OCI-LY7 (cell line): ENCODE measurements around the gene SLC31A2. TPM values are rescaled to one million over a fixed set of nuclear protein-coding genes. Genes with fewer than 3 reads are reported as not detected.

Experiments
- BruUV-seq: library from RNA; stranded (reverse); fragments of 400-500 nt; replicated peaks from 2 replicates; lab custom pipeline; 2021; lab: Mats Ljungman, UMichigan
- CTCF ChIA-PET: fragments of 300-600 bp; sonication (Branson Sonifier 250); formaldehyde crosslinking; loops from one replicate; lab custom pipeline; 2022; ENCODE audit warnings: antibody characterized with exemption; ENCODE audit not compliant: unreplicated experiment; lab: Charles Lee
- POLR2A ChIA-PET: fragments of 300-600 bp; sonication (Branson Sonifier 250); formaldehyde crosslinking; loops from one replicate; lab custom pipeline; 2022; ENCODE audit warnings: antibody characterized with exemption; lab: Charles Lee
- DNase-seq: peaks from one replicate; pipeline ENCODE4 v3.0.0-alpha.2; 2015; ENCODE audit warnings: low spot score
- H2AFZ ChIP-seq: fragments of 200-600 bp; sonication (generic), shearing (Covaris generic); 2 replicates; pipeline ENCODE4 v1.6.1; 2014; ENCODE audit warnings: mild to moderate bottlenecking, antibody characterized with exemption, low read length, moderate library complexity
- H3K27ac ChIP-seq: fragments of 200-600 bp; sonication (generic); 2 replicates; pipeline ENCODE4 v1.5.1; 2014; ENCODE audit warnings: mixed run types, low read depth, mild to moderate bottlenecking, moderate library complexity, low read length, inconsistent platforms; ENCODE audit not compliant: poor library complexity, severe bottlenecking
- H3K36me3 ChIP-seq: fragments of 200-600 bp; sonication (generic); 2 replicates; pipeline ENCODE4 v1.6.1; 2014; ENCODE audit warnings: mild to moderate bottlenecking, antibody characterized with exemption, low read length, moderate library complexity, mixed read lengths; ENCODE audit not compliant: insufficient read depth
- H3K4me1 ChIP-seq: fragments of 200-600 bp; sonication (generic); 2 replicates; pipeline ENCODE4 v1.5.1; 2014; ENCODE audit warnings: mild to moderate bottlenecking, low read length; ENCODE audit not compliant: insufficient read depth, poor library complexity, severe bottlenecking
- H3K4me2 ChIP-seq: fragments of 200-600 bp; sonication (generic); 2 replicates; pipeline ENCODE4 v1.6.1; 2014; ENCODE audit warnings: mild to moderate bottlenecking, low read length
- H3K4me3 ChIP-seq: fragments of 200-600 bp; sonication (generic); 2 replicates; pipeline ENCODE4 v1.5.1; 2014; ENCODE audit warnings: mild to moderate bottlenecking, low read depth, low read length; ENCODE audit not compliant: poor library complexity, severe bottlenecking
- H3K79me2 ChIP-seq: fragments of 200-600 bp; sonication (generic); 2 replicates; pipeline ENCODE4 v1.6.1; 2016; ENCODE audit warnings: low read depth, mild to moderate bottlenecking, low read length, moderate library complexity, mixed read lengths; ENCODE audit not compliant: insufficient read depth
- H3K9me2 ChIP-seq: fragments of 200-600 bp; sonication (generic); 2 replicates; pipeline ENCODE4 v1.6.1; 2016; ENCODE audit warnings: mild to moderate bottlenecking, low read length, mixed read lengths; ENCODE audit not compliant: insufficient read depth
- H3K9me3 ChIP-seq: fragments of 200-600 bp; sonication (generic); 2 replicates; pipeline ENCODE4 v1.6.1; 2014; ENCODE audit warnings: mild to moderate bottlenecking, mixed run types, low read length, mixed read lengths
- H4K20me1 ChIP-seq: fragments of 200-600 bp; sonication (generic); 2 replicates; pipeline ENCODE4 v1.6.1; 2014; ENCODE audit warnings: mild to moderate bottlenecking, antibody characterized with exemption, low read length, moderate library complexity, mixed read lengths; ENCODE audit not compliant: insufficient read depth
- EZH2phosphoT487 ChIP-seq: fragments of 200-600 bp; sonication (generic); IDR thresholded peaks from 2 replicates; pipeline ENCODE4 v1.6.1; 2018; ENCODE audit warnings: low read depth, borderline replicate concordance, mild to moderate bottlenecking, mixed run types, antibody characterized with exemption, low read length, moderate library complexity, mixed read lengths
- intact Hi-C: fragments of 100-400 bp; cut with micrococcal nuclease; formaldehyde crosslinking; loops from one replicate; pipeline ENCODE4 v1.10.0; 2022; ENCODE audit not compliant: unreplicated experiment
- total RNA-seq, 2 experiments: library from RNA; depleted of rRNA in 1 of 2; stranded (reverse); fragments of >200 nt in 1 of 2; shearing (Covaris generic) in 1 of 2; gene quantifications; 2 replicates each; pipeline ENCODE4 v1.2.3, GENCODE V29; 2014 to 2022
- TF ChIP-seq, protein P1 (sequence below): fragments of 200-600 bp; sonication (generic); conservative IDR thresholded peaks from 2 replicates; pipeline ENCODE4 v1.5.1; 2014; ENCODE audit warnings: mild to moderate bottlenecking, antibody characterized with exemption, low read length, moderate library complexity, mixed read lengths

Gene SLC31A2
- total RNA-seq, 2 experiments from 2014 or later, result 1.3 to 2.7 TPM

GRCh38 chr9:113183956-113184488 lies 33.2 kb downstream of the SLC31A2 start:
- no peaks in the 10 kb centered on the region for H3K79me2 ChIP-seq
- ChIA-PET CTCF (no interaction called here), POLR2A (no interaction called here)
- H2AFZ ChIP-seq, result no peak overlapping the region
- H3K4me2 ChIP-seq, result no peak overlapping the region
- no peaks in the 10 kb centered on the region for H3K9me3 ChIP-seq
- no peak overlapping the region for H3K27ac ChIP-seq
- peaks cover 96% of the 10 kb centered on the region for H3K36me3 ChIP-seq
- no peaks in the 10 kb centered on the region for H3K4me1 ChIP-seq
- TF ChIP-seq, protein P1, sequence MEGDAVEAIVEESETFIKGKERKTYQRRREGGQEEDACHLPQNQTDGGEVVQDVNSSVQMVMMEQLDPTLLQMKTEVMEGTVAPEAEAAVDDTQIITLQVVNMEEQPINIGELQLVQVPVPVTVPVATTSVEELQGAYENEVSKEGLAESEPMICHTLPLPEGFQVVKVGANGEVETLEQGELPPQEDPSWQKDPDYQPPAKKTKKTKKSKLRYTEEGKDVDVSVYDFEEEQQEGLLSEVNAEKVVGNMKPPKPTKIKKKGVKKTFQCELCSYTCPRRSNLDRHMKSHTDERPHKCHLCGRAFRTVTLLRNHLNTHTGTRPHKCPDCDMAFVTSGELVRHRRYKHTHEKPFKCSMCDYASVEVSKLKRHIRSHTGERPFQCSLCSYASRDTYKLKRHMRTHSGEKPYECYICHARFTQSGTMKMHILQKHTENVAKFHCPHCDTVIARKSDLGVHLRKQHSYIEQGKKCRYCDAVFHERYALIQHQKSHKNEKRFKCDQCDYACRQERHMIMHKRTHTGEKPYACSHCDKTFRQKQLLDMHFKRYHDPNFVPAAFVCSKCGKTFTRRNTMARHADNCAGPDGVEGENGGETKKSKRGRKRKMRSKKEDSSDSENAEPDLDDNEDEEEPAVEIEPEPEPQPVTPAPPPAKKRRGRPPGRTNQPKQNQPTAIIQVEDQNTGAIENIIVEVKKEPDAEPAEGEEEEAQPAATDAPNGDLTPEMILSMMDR, result no peak
- TF ChIP-seq EZH2phosphoT487, result no peak
- no peaks in the 10 kb centered on the region for H3K9me2 ChIP-seq
- H3K4me3 ChIP-seq, result no peak overlapping the region
- DNase-seq, result no peak
- no peaks in the 10 kb centered on the region; the same call in 1 of the 2 replicates for H4K20me1 ChIP-seq
- no TSS peak for BruUV-seq
- intact Hi-C loops, result no loop called here

DNA sequence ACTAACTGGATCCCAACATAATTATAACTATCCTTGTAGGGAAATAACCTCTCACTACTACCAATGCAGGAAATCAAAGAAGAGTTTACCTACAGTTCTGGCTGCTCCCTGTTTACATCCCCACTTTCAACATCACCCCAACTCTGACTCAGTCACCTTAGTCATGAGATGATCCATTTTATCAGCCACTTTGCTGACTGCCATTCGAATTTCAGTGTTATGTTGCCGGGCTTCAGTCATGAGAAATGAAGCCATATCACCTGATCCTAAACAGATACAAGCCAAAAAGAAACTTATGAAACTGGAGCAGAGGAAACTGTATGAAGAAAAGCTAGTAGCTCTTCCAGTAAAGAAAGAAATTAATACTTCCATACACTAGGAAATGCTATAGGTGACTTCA lies 33.7 kb downstream of the SLC31A2 start:
- POLR2A ChIA-PET, result no interaction called here
- no TSS peak for BruUV-seq

DNA sequence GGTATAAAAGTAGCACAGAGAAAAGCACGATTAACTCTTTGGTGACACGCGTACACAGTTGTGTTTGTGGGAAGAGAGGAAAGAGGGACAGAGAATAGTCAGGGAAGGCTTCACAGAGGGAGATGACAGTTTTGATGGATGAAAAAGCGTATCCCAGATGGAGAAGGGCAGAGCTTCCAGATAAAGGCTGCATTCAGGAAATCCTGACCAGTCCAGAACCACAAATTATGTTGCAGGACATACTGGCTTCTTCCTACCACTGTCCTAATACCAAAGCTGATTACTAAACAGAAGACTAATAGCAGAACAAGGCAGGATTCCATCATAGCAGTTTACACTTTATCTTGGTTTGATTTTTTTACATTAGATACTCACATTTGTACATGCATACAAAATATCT lies 34.5 kb downstream of the SLC31A2 start:
- BruUV-seq, result no TSS peak
- H3K4me3 ChIP-seq, result no peak overlapping the region
- TF ChIP-seq, protein P1, result no peak
- no peak for TF ChIP-seq EZH2phosphoT487
- no peaks in the 10 kb centered on the region for H3K9me2 ChIP-seq
- H3K4me2 ChIP-seq, result no peak overlapping the region
- no peak overlapping the region for H2AFZ ChIP-seq
- DNase-seq, result no peak
- H4K20me1 ChIP-seq, result no peaks in the 10 kb centered on the region; the same call in 1 of the 2 replicates
- H3K27ac ChIP-seq, result no peak overlapping the region
- H3K4me1 ChIP-seq, result no peaks in the 10 kb centered on the region
- ChIA-PET POLR2A (interaction anchor here (1.4 kb wide), 1 partner anchor 41 kb away, joined by 3 read pairs; no protein-coding TSS in a partner anchor), CTCF (no interaction called here)
- intact Hi-C loops, result no loop called here
- peaks cover 94% of the 10 kb centered on the region for H3K36me3 ChIP-seq
- H3K79me2 ChIP-seq, result no peaks in the 10 kb centered on the region
- H3K9me3 ChIP-seq, result no peaks in the 10 kb centered on the region

More for the DNA sequence above, 33.7 kb downstream of the SLC31A2 start:
- no peak for DNase-seq
- H3K4me2 ChIP-seq, result no peak overlapping the region
- intact Hi-C loops, result no loop called here
- H3K4me3 ChIP-seq, result no peak overlapping the region
- TF ChIP-seq EZH2phosphoT487, result no peak
- TF ChIP-seq, protein P1, result no peak
- H4K20me1 ChIP-seq, result no peaks in the 10 kb centered on the region; the same call in 1 of the 2 replicates
- peaks cover 95% of the 10 kb centered on the region for H3K36me3 ChIP-seq
- H2AFZ ChIP-seq, result no peak overlapping the region
- no peaks in the 10 kb centered on the region for H3K9me3 ChIP-seq
- no peaks in the 10 kb centered on the region for H3K79me2 ChIP-seq
- H3K9me2 ChIP-seq, result no peaks in the 10 kb centered on the region
- CTCF ChIA-PET, result no interaction called here
- no peaks in the 10 kb centered on the region for H3K4me1 ChIP-seq
- no peak overlapping the region for H3K27ac ChIP-seq
